Esophagus mucosa (tissue), 1 donor: ENCODE data around the gene LPAR2. TPM values are rescaled to one million over a fixed set of nuclear protein-coding genes. Genes with fewer than 3 reads are reported as not detected.
"Not testable (repeated sequence)": the region's sequence is repeated elsewhere in the genome, so short reads cannot be mapped to it uniquely, and the experiment has no call there.

Experiments
- ATAC-seq: fragments of 200-7000 bp; cut with Tn5 transposase; one replicate; pipeline ENCODE4 v1.9.1; 2020
- total RNA-seq: library from RNA; stranded (reverse); gene quantifications from one replicate; pipeline ENCODE4 v1.2.4, GENCODE V29; 2023
- donor health status: DM: yes; HTN: yes; CAD: no.

LPAR2 gene
- 7.6 TPM for total RNA-seq

DNA sequence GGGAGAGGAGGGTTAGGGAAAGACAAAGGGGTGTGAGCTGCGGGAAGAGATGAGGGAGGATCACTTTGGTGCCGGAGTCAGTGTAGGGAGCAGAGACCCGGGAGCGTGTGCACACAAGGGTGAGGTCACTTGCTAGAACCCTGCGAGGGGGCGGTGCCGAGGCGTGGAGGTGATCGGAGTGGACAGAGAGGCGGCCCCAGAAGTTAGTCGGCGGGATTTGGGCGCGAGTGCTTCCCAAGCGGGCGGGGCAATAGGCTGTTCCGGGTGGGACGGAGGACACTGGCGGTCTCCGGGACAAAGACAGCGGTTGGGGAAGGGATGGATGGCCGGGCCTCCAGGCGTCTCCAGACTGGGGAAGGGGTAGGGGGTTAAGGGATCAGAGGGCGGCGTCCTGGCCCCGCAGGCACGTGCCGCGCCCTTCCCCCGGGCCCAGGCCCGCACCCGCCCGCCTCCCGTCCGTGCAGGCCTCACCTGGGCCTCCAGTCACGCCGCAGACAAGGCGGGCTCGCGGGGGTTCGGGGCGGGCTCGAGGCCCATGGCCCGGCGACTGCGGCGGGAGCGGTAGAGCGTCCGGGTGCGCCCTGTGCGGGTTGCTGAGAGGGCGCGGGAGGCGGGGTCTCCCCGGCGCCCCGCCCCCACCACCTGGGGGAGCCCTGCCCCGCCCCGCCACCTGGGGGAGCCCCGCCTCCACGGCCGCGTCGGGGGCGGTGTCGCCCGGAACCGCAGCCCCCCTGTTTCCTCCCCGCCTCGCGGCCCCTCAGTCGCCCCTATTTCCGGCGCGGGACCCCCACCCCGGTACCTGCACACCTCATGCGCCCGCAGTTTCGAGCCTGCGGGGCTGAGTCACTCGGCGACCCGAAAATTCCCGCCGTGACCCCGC is at the start of gene LPAR2:
LPAR2 (minus strand) TSS at position 600 of the 880 bp plus-strand sequence. CDS start 945 bp downstream, outside the sequence.
- peak; percentile 89 for ATAC-seq

- ATAC-seq = peak; percentile 13
These were observed 49.6 kb upstream of the LPAR2 start for GRCh38 chr19:19677579-19677978.

GRCh38 chr19:19674315-19674714 is 46.3 kb upstream of the LPAR2 start:
- no peak for ATAC-seq

GRCh38 chr19:19672816-19673215 is 44.8 kb upstream of the LPAR2 start:
- no peak for ATAC-seq

DNA sequence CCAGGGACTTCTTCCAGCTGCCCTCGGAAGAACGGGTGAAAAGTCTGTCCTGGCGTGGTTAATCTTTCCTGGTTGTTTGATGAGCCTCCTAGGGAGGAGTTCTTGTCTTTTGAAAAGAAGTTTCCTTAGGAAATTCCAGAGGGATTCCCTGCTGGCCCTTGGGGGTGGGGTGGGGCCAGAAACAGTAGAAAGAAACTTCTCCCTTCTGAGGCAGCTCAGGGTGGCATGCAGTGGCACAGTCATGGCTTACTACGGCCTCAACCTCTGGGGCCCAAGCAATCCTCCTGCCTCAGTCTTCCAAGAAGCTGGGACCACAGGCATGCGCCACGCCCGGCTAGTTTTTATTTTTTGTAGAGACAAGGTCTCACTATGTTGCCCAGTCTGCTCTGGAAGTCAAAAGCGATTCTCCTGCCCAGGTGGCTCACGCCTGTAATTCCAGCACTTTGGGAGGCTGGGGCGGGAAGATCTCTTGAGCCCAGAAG is 42.1 kb upstream of the LPAR2 start:
- no peak for ATAC-seq

DNA sequence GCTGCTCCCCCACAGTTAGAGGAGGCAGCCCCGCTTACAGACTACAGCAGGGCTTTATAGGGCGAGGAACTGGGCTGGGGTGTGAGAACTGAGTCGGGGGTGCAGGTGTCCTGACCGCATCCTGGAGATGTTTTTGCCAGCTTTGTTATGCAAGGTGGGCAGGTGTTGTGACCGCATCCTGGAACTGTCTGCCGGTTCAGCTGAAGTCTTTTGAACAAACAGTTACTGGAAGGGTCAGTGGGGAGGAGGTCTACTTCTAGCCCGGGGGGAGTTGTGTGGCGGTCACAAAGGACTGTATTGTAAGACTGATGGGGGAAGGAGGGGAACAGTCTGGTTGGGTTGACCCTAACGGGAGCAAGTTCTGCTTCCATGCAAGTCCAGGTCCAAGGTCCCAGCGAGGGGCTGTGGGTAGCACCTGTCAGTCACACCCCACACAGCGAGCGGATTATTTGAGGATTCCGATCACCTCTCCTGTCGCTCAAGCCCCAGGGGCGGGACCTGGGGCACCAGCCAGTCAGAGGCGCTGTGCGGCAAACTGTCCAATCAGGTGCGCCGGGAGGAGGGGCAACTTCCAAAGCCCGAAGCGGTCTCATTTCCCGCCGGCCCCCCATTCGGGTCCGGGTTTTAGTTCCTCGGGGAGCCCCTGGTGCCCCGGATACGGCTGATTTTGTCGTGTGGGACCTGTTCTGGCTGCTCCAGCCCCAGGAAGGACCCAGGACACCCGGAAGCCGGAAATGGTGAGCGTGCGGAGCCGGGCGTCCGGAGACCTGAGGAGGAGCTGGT is 40.4 kb upstream of the LPAR2 start, which contains the start of gene ZNF101:
ZNF101 (plus strand) TSS at position 610 of the 783 bp plus-strand sequence; CDS start at position 735, 125 bp downstream.
- peak; percentile 76 for ATAC-seq

- not testable (repeated sequence) for ATAC-seq
These were observed 37.5 kb upstream of the LPAR2 start for GRCh38 chr19:19665420-19665948.

DNA sequence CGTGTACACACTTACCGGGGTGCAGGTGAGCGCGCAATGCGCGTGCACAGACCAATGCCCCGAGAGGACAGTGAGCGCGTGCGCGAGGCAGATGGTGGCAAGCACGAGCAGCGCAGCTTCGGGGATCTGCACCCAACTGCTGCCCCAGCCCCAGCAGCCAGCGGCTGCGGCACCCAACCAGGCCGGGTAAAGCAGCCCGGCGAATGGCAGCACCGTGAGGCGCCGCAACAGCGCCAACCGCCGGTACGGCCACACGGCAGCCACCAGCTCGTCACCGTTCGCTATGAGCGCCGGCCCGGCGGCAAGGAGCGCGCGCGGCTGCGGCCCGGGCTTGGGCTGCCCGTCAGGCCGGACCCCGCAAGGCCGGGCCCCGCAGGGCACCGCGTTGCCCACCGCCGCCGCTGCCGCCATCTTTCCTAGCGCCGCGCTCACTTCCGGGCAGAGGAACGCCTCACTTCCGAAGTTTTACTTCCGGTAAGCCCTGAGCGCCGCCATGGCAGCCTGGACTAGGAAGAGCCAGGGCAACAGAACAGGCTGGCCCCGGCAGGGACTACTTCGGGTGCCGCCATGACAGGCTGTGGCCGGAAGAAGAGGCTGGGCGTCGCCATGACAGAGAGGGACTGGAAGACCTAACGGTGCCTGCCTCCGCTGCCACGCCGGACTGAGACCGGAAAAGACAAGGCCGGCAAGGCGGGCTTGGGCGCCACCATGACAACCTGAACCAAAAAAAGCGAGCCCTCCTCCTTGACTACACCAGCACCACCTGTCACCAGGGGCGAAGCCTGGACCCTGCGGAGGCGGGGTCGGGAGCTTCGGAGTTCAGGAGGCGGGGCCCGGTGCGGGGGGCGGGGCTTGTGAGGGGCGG is 35.5 kb upstream of the LPAR2 start, which contains the start of gene ATP13A1:
ATP13A1 (minus strand) TSS at position 421 of the 865 bp plus-strand sequence; CDS start at position 411, 10 bp downstream.
- peak; percentile 93 for ATAC-seq

- ATAC-seq = no peak
These were observed 34.8 kb upstream of the LPAR2 start for GRCh38 chr19:19662871-19663255.

- ATAC-seq = no peak
These were observed 34.3 kb upstream of the LPAR2 start for GRCh38 chr19:19662344-19662743.

- ATAC-seq = no peak
These were observed 33.7 kb upstream of the LPAR2 start for GRCh38 chr19:19661675-19662251.

GRCh38 chr19:19661141-19661674 is 33.2 kb upstream of the LPAR2 start:
- no peak for ATAC-seq

GRCh38 chr19:19659646-19660245 is 31.7 kb upstream of the LPAR2 start:
- ATAC-seq = no peak

DNA sequence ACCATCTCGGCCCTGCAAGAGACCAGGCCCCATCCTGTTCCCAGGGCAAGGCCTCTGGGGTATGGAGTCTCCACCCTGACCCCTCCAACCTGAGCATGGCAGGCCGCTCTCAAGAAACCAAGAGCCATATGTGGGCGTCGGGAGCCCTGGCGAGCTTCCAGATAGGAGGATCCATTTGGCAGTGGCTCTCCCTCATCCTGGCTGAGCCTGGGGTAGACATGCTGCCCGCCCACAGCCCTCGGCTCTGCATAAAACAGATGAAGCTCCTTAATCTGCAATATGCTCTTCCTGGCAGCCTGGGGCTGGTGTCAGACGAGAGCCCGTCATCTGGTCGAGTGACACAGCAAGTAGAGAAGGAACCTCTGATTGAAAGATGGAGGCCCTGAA is 29.4 kb upstream of the LPAR2 start:
- no peak for ATAC-seq

DNA sequence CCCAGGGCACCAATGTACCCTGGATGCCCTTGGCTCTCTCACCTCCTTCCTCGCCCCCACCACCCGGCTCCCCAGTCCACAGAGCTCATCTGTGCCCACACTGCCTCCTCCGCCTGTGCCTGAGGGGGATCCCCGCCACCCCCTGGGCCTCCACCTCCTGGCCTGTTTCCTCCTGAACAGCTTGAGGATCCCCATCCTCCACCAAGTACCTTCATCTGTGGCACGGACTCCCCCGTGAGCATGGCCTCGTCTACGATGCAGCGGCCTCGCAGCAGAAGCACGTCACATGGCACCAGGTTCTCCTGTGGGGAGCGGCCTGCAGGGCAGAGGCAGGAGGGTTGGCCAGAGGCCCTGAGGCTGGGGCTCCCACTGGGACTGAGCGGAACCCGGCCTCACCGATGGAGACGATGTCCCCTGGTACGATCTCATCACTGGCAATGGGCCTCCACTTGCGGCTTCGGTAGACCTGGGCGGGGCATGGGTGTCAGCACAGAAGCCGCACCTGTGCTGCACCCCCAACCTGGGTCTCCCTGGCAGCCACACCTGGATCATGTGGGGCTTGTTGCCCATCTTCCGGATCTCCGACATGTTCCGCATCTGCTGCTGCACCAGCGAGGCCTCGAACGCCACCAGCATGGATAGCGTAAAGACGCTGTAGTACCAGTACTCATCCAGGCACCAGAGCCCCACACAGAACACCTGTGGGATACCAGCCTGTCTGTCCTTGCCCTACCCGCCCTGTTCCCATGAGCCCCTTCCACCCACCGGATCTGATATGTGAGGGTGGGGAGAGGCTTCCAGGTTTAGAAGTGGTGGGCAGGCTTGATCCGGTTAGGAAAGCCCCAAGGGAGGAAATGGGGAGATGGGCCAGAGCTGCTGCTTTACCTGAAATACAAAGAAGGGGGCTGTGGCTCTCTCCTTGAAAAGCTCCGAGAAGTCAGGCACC is 28.7 kb upstream of the LPAR2 start:
- no peak for ATAC-seq

GRCh38 chr19:19655641-19656343 is 27.8 kb upstream of the LPAR2 start:
- ATAC-seq = no peak

- no peak for ATAC-seq
These were observed 27.1 kb upstream of the LPAR2 start for GRCh38 chr19:19655051-19655594.

- no peak for ATAC-seq
These were observed 26.4 kb upstream of the LPAR2 start for GRCh38 chr19:19654441-19654840.
